ENCODE measurements around the gene ZBTB49. TPM values are rescaled to one million over a fixed set of nuclear protein-coding genes. Genes with fewer than 3 reads are reported as not detected.
A peak's percentile ranks its signal among the peaks of the same experiment; 100 is the strongest.

Gene ZBTB49
- total RNA-seq, 1 donor, result 9.9 TPM

- no peak for TF ChIP-seq CTCF (IDR thresholded peaks at IDR 0.05; ENCODE audit: insufficient read depth, low read depth, low read length)
- no peak for DNase-seq (ENCODE audit: low read depth)
- no peak overlapping the region for H3K4me3 ChIP-seq (ENCODE audit: low read depth, low read length)
These were observed 22.1 kb upstream of the ZBTB49 start for GRCh38 chr4:4267981-4268380.

DNA sequence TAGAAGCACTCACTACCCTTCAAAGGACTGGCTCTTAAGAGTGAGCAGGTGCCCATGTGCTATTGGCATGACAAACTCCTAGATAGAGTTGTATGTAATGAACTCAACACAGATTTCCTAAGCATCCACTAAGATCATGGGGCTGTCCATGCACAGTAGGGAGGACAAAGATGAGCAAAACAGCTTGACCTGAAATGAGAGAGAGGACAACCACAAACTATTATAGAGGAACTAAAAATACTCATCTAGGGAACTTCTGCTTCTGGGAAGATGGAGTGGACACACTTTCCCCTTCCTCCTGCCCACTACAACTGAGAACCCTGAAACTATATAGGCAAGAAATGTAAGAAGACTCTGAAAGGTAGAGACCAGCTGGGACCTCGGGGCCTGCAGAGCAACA lies 21.3 kb upstream of the ZBTB49 start:
- DNase-seq (ENCODE audit: low read depth), result no peak
- H3K4me3 ChIP-seq (ENCODE audit: low read depth, low read length), result no peak overlapping the region
- no peak for TF ChIP-seq CTCF (IDR thresholded peaks at IDR 0.05; ENCODE audit: insufficient read depth, low read depth, low read length)

GRCh38 chr4:4269331-4269731 lies 20.7 kb upstream of the ZBTB49 start:
- TF ChIP-seq CTCF (IDR thresholded peaks at IDR 0.05; ENCODE audit: insufficient read depth, low read depth, low read length), result no peak
- H3K4me3 ChIP-seq (ENCODE audit: low read depth, low read length), result no peak overlapping the region
- no peak for DNase-seq (ENCODE audit: low read depth)

DNA sequence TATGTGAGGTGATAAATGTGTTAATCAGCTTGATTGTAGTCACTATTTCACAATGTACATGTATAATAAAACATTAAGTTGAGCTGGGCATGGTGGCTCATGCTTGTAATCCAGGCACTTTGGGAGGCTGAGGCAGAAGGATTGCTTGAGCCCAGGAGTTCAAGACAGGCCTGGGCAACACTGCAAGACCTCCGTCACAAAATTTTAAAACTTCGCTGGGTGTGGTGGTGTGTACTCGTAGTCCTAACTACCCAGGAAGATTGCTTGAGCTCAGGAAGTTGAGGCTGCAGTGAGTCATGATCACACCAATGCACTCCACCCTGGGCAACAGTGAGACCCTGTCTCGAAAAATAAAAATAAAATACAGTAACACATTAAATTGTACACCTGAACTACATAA lies 20.2 kb upstream of the ZBTB49 start:
- no peak for TF ChIP-seq CTCF (IDR thresholded peaks at IDR 0.05; ENCODE audit: insufficient read depth, low read depth, low read length)
- peak; percentile 44 for DNase-seq (ENCODE audit: low read depth)
- H3K4me3 ChIP-seq (ENCODE audit: low read depth, low read length), result no peak overlapping the region

DNA sequence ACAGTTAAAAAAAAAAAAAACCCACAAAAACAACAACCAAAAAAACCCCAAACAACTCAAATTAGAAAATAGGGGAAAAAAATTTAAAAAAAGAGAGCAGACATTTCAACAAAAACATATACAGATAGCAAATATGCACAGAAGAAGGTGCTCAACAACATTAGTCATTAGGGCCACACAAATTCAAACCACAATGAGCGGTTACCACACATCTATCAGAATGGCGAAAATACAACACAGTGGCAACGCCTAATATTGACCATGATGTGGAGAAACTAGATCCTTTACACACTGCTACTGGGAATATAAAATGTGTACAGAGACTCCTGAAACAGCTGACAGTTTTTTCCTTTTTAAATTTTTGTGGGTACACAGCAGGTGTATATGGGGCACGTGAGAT lies 19.5 kb upstream of the ZBTB49 start:
- H3K4me3 ChIP-seq (ENCODE audit: low read depth, low read length), result no peak overlapping the region
- no peak for TF ChIP-seq CTCF (IDR thresholded peaks at IDR 0.05; ENCODE audit: insufficient read depth, low read depth, low read length)
- DNase-seq (ENCODE audit: low read depth), result no peak

DNA sequence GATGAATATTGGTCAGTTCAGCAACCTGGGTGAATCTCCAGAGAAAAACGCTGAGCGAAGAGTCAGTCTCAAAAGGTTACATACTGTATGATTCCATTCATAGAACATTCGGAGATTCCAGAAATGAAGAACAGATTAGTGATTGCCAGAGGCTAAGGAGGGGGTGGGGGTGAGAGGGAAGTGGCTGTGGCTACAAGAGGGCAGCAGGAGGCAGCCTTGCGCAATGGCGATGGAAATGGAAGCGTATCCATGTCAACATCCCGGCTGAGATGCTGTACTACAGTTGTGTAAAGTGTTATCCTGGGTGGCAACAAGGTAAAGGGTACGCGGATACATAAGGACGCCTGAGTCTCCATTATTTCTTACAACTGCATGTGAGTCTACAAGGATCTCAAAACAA lies 18.1 kb upstream of the ZBTB49 start:
- no peak for TF ChIP-seq CTCF (IDR thresholded peaks at IDR 0.05; ENCODE audit: insufficient read depth, low read depth, low read length)
- peak; percentile 25 for DNase-seq (ENCODE audit: low read depth)
- H3K4me3 ChIP-seq (ENCODE audit: low read depth, low read length), result no peak overlapping the region

DNA sequence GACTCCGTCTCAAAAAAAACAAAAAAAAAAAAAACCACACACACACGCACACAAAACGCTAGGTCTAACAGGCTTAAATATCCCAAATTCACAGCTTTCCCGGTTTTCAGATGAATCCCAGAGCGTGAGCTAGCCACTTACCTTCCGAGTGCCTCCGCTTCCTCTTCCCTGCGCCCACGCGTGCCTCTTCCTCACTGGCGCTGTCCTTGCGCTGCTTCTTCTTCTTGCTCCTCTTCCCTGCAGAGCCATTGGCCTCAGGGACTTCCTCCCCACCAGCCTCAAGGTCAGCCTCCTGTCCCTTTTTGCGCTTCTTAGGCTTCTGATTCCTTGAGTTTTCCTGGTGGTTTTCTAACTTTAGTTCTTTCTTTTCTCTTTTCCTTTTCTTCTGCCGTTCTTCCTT lies 15.8 kb upstream of the ZBTB49 start:
- DNase-seq (ENCODE audit: low read depth), result no peak
- no peak for TF ChIP-seq CTCF (IDR thresholded peaks at IDR 0.05; ENCODE audit: insufficient read depth, low read depth, low read length)
- no peak overlapping the region for H3K4me3 ChIP-seq (ENCODE audit: low read depth, low read length)
